NCI-H2107 (cell line): ENCODE measurements around the gene MIEF1.

Experiments used
- DNase-seq: peaks from one replicate; lab custom pipeline; 2025; lab: John Stamatoyannopoulos, UW

The MIEF1 gene

DNA sequence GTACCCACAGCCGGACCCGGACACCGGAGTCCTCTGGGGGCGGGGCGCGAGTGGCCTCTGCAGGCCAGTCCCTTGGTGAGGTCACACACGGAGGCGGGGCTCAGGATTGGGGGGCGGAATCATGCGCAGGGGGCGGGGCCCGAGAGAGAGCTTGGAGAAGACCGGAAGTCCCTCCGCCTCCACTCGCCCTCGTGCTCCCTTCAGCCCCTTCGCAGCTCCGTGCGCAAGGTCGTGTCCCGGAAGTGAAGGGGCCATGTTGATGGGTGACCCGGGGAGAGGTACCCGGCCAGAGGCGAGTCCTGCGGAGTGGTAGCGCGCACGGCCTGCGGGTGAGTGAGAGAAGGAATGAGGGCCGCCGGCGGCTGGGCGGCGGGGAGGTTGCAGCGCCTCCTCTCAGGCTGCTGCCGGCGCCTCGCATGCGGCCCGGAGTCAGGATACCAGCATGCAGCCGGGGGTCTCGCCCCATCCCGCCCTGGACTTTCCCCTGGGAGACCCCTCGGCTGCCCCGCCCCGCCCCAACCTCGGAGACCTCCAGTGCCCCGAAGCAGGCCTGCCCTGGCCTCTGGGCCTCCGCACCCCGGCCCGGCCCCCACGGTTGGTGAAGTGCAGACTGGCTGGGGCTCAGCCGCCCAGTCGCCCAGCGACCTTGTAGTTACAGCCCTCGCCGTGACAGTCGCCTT lies at the start of gene MIEF1:
TSS of gene MIEF1 (plus strand) at position 182 of the 680 bp plus-strand sequence. CDS start 9,005 bp downstream, outside the sequence.
- DNase-seq, result peak; percentile 75

DNA sequence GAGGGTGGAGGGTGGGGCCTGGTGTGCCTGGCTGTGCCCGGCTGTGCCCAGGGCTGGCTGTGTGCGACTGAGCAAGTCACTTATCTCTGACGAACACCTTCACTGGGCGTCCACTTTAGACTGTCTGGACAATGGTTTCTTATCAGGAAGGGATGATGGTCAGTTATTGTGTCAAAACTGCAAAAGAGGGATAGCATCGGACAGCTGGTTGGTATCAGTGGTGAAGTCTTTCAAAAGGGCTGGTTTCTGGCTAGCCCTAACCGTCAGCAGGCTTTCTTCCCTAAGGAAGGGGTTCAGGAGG lies 49.4 kb upstream of the MIEF1 start:
- DNase-seq, result no peak

DNA sequence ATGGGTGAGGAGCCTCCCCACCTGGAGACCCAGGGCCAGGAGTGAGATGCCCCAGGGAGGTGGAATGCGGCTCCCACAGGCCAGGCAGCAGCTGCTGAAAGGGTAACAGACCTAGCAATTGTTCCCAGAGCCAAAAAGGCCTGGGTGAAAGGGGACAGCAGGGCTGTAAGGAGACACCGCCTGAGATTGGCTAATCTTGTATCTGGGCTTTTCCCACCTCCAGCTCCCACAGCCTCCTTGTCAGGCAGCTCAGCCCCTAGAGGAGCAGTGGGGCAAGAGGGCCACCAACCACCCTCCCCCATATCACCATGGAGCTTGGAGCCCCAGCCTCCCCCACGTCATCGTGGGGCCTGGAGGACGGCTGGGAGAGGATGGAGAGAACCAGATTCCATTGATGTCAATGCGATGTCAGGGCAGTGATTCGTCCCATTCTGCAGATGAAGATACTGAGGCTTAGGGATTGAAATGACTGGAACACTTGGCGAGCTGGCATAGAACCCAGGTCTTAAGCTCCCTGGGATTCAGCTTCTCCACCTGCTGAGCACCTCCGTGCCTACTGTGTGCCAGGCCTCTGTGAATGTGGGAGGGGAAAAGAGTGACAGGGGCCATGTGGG lies 48.2 kb upstream of the MIEF1 start:
- DNase-seq, result no peak

DNA sequence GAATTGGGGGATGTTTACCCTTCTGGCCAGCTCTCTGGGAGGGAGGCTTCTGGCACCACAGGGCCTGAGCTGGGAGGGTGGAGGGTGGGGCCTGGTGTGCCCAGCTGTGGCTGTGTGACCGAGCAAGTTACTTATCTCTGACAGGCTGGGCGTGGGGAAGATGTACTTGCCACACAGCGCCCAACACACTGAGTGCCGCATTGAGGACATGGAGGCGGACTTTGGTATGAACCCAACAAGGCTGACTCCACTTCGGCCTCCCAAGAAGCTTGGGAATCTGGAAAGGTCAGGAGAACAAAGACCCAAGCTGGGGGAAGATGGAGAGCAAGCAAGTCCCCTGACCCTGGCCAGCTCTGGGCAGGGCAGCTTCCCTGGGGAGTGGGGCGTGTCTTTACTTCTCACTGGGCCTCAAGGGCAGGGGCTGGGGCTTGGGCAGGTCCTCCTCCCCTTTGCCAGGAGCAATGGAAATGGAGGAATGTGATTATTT lies 47.7 kb upstream of the MIEF1 start:
- DNase-seq, result no peak

DNA sequence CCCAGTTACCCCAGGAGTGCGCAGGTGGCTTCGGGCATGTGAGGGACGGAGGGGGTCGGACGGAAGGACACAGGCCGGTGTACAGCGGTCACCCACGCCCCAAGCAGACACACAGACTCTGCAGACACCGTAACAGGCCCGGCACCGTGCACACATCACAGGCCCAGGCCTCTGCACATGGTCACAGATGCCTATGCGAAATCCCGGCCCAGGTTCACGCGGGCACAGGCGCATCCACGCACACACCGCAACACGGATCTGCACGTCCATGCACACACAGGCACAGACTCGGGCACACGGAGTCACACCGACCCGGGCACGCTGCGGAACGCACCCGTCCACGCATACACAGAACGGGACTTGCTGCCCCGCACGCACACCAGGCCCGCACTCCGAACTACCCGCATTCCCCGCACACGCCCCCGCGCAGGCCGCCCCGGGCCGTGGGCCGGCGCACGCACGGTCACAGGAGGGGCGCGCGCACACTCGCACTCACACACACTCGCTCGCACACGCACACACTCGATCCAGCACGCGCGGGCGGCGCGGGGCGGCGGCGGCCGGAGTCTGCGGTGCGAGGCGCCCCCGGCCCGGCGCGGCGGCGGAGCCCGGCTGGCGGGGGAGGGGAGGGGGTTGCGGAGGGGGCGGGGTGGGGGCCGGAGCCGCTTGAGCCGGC lies 45.4 kb upstream of the MIEF1 start, which contains the start of gene MGAT3:
TSS of gene MGAT3 (plus strand) at position 491 of the 676 bp plus-strand sequence. CDS start 30,336 bp downstream, outside the sequence.
- DNase-seq, result no peak

DNA sequence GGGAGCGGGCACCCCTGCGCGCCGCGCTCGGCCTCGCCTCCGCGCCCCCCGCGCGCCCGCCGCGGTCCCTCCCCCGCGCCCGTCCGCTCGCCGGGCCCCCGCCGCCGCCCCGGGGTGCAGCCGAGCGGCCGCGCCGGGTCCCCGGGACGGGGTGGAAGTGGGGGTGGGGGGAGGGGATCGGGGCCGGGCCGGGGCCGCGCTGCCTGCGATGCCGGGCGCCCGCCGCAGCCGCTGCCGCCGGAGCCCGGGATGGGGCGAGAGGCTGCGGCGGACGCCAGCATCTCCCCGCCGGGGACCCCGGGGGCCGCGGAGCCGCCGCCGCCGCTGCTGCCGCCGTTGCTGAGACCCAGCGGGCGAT lies 44.9 kb upstream of the MIEF1 start:
- no peak for DNase-seq

DNA sequence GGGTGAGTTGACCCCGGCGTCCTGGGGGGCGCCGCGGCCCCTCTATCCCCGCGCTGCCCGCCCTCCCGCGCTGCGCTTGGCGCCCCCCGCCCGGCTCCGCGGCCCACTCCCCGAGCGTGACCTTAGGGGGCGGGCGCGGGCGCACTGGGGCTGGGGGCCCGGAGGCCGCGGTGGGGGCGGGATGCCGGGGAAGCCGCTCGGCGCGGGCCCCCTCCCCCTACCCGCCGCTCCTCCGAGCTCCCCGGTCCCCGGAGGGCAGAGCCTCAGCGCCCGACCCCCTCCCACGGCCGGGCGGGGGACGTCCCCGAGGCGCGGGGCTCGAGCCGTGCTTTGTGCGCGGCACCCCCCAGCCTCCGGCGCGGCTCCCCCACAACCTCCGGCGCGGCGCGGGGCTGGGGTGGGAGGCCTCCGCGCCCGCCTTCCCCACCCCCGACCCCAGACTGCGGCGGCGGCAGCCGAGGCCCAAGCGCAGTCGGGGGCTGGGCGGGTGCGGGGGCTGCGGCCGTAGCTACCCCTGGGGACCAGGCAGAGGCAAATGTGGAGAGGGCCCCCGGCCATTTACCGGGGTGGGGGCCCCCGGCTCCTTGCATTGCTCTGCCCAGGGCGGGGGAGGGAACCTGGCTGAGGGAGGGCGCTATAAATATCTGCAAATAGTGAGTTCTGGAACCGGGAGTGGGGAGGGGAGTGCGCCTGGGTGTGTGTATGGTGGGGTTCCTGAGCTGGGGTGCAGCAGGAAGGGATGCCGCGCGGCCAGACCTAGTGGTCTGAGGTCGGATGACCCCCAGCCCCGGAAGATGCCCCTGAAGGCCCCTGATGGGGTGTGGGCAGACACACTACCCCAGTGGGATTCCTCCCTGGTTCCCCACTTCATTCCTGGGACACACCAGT lies 44.3 kb upstream of the MIEF1 start:
- DNase-seq, result no peak

DNA sequence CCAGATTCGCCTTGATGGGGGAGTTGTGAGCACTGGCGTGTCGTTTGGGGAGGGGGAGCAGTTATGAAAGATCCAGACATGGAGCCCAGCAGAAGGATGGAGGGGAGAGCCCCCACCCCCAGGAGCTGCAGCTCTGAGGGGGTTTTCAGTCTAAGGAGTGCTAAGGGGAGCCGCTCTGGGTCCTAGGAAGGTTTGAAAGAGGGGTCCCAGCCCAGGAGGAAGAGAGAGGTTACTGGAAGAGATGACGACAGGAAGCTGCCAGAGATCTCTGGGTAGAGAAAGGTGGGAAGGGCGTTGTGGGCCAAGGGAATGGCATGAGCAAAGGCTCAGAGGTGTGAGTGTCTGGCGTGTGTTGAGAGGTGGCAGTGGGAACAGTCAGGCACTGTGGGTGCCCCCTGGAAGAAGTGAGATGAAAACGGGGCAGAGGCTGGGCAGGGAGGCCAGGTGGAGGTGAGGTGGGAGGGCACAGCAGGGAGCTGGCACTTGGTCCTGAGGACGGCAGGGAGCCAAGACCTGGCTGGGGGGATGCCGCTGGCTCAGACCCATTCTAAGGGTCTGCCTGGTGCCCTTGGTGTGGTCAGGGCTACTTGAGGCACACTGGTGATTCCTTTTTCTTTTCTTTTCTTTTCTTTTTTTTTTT lies 43.5 kb upstream of the MIEF1 start:
- DNase-seq, result no peak

DNA sequence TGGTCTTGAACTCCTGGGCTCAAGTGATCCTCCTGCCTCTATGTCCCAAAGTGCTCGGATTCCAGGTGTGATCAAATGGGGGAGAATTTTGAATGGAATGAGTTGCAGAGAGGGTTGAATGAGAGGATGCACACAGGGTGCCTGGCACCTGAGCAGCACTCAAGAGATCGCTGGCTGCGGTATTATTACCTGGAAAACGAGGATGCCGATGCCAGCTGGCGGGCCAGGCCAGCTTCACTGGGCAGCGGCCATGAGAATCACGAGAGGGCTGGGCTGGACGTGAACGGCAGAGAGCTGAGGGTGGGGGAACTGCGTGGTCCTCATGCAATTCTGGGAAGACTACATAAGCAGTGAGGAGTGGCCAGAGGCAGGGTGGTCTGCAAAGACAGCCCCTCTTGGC lies 42.4 kb upstream of the MIEF1 start:
- DNase-seq, result no peak

DNA sequence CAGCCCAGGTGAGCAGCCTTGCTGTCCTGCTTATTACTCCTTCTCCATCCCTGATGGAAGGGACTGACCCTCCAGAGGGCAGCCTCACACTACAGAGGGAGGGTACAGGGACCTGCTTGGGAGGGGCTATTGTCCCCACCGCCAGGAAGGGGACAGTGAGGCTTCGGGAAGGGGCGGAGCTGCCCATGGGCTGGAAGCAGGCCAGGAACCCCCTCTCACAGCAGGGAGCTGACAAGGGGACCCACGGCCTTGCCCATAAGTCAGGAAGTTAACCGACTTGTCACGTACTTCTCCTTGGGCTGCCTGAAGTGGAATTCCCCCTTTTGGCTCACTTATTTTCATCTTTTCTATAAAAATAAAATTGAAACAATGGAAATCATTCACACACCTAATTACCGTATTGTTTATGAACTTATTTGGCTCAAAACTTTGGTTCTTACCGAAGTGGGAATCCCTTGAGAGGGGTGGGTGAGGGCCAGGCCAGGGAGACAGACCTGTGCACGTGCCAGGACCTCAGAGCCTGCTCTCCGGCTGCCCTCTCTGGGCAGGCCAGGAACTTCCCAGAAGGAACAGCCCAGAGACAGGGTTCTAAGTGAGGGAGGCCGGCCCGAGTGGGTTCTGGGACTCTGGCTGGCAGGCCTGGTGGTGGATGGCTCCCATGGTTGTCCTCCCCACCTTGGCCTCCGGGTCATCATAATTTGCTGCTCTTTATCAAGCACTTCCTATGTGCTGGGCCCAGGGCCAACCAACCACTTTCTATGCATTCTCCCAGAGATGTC lies 39.5 kb upstream of the MIEF1 start:
- DNase-seq, result no peak

DNA sequence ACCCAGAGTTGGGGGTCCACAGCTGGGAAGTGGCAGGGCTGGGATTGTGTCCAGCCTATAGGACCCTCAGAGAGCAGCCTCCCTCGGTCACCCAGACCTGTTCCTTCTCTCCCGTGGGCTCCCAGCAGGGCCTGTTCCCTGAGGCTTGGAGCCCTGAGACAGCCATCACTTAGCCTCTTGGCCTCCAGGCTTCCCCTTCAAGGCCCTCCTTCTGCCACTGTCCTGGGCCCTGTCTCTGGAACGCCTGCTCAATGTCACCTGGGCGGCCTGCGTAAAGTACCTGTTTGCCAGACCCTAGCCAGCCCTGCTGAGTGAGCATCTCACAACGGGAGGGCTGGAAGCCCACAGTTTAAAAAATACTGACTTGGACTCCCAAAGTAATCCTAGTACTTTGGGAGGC lies 38.8 kb upstream of the MIEF1 start:
- DNase-seq, result no peak

DNA sequence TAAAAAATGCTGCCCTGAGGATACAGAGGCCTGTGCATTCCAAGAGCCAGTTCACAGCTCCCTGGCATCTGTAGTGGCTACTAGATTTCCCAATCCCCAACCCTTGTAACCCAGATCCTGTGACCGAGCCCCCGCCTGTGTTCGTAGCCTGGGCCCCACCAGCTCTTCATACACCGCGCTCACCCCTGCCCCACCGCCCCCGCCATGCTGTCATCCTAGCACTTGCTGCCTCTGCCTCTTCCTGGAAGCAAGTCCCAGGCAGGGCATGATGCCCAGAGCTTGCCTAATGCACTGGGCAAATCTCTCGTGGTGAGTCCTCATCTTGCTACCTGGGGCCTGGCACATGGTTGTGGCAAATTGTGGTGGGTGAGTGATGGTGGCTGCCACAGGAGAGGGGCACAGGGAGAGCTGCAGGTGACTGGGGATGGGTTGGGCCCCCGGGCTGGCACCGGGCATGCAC lies 38.1 kb upstream of the MIEF1 start:
- no peak for DNase-seq

DNA sequence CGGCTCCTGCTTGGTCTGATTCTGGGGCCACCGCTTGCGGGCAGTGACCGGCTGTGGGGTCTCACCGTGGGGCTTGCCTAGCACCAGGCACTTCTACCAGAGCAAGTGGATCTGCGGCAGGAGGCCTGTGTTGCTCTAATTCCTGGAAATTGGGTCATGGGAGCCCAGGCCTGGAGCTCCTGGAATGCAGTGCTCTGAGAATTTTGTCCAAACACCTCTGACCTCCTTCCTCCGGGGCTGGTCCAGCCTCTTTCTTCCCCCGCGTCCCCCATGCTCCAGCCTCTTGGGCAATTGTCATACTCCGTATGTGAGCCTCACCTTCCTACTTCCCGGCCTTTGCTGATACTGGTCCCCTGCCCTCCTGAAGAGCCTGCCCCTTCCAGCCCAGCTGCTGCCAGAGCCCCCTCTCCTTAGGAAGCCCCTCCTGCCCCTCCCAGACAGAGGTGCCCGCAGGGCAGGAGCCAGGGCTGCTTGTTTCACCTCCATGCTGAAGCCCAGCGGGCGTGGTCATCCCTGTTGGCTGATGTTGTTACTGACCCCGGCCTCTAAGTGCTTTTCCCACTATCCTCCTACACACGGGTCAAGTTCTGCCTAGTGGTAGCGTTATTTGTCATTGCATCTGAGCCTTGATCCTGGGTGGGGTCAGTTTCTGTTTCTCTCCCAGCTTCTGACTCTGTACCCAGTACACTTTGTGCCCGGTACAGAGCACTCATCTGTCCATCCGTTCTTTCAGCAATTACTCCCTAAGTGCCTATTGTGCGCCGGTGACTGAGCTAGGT lies 35.7 kb upstream of the MIEF1 start:
- DNase-seq, result no peak

DNA sequence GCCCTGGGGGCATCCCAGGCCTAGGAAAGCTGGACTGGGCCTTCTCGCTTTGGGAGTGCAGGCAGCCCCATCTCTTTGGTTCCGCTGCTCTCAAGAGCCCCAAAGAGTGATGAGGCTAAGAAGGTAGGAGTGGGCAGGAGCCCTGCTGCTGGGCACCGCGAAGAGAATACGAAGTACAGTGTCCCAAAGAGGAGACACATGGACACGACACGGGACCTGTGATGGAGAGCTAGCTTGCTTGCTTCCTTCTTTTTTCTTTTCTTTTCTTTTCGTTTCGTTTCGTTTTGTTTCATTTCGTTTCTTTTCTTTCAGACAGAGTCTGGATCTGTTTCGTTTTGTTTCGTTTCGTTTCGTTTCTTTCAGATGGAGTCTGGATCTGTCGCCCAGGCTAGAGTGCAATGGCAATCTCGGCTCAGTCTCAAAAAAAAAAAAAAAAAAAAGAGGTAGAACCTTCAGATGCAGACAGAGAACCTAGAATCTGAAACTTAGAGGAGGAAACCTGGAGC lies 34.6 kb upstream of the MIEF1 start:
- DNase-seq, result no peak

DNA sequence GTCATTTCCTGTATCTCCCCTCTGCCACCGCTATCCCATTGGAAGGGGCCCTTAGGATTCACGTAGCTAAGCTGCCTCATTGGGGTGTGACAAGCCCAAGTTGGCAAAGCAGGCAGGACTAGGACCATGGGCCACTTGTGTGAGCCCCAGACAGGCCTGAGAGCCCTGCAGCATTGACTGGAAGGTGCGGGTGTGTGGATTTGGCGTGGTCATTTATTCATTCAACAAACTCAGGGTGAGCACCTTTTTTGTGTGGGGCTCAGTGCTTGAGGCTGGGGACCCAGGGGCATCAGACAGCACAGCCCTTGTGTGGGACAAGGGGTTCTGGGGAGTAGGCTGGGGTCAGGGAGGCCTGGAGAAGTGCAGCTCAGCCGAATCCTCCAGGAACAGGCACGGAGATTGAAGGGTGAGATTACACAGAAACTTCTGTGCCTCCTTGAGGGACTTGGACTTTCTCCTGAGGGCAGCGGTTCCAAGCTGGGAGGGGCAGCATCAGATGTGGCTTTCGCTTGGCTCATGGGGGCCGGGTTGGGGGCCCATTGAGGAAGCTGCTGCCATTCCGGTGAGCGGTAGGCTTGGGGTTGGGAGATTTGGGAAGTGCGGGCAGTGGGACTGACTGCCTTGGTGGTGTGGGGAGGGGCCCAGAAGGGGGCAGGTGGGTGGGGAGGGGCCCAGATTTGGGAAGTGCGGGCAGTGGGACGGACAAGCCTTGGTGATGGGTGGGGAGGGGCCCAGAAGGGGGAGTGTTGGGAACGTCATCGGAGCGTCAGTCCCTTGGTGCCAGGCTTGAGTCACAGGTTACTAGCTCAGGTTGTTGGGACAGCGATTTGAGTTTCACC lies 33.4 kb upstream of the MIEF1 start:
- no peak for DNase-seq

DNA sequence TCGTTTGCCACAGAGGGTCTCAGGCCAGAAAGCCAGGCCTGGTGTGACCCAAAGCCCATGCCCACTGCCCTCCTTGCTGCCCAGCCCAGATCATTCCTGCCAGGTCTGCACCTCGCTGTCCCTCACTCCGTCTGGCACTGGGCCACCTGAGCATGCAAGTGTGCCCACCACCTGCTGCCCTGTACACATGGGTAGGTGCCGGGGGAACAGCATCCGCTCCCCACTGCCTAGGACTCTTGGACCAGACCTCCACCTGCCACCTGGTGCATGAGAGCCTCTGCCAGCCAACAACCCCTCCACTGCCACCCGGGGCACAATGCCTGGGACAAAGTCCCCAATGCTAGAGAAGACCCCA lies 32.8 kb upstream of the MIEF1 start:
- DNase-seq, result no peak

DNA sequence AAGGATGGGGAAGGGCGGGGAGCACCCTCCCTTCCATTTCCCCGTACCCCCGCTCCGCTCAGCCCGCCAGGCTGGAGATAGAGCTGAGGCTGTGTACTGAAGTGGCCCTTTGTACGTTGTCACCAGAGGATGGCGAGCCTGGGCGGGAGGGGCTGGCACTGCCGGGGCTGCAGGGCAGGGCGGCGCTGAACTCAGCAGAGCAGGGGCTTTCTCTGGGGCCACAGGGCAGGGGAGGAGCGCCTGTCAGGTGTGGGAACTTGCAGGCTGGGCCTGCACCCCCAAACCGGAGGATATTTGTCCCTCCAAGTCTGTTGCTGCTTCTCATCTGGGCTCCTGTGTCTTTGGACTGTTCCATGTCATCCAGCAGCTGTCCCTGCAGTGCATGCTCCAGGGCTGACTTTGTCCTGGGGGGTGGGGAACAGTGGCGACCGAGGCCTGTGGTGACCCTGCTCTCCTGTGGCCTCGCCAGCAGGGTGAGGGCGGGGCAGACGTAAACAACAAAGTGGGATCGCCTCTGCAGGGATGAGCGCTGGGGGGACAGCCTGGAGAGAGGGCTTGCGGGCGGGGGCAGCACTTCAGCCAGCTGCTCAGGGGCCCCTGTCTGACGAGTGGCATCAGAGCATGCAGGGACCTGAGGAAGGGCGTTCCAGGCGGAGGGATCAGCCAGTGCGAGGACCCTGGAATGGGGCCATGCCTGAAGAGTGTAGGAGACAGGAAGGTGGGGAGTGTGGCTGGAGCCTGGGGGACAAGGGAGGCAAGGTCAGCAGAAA lies 32.2 kb upstream of the MIEF1 start:
- no peak for DNase-seq
